Glomerular endothelial cell (primary cell): ENCODE data around the gene MOGAT3. TPM values are rescaled to one million over a fixed set of nuclear protein-coding genes. Genes with fewer than 3 reads are reported as not detected.
A peak's percentile ranks its signal among the peaks of the same experiment; 100 is the strongest.

Experiments
- DNase-seq: peaks from one replicate; pipeline ENCODE4 v3.0.0-alpha.2; 2011; ENCODE audit warnings: low read depth, low spot score; ENCODE audit errors: extremely low read depth
- total RNA-seq: library from RNA; depleted of rRNA; stranded (reverse); fragments of >200 nt; gene quantifications from 2 replicates; pipeline ENCODE4 v1.2.3, GENCODE V29; 2015

The MOGAT3 gene
- total RNA-seq, 1 donor from 2014 or later, result not detected

- DNase-seq, result no peak
Observed at GRCh38 chr7:101234636-101235035, 33.8 kb upstream of the MOGAT3 start.

- no peak for DNase-seq
Observed at GRCh38 chr7:101233907-101234547, 33.2 kb upstream of the MOGAT3 start.

- no peak for DNase-seq
Observed at GRCh38 chr7:101232141-101232850, 31.5 kb upstream of the MOGAT3 start.

GRCh38 chr7:101231644-101232043, 30.8 kb upstream of the MOGAT3 start:
- DNase-seq, result no peak

GRCh38 chr7:101226721-101227120, 25.9 kb upstream of the MOGAT3 start:
- no peak for DNase-seq

GRCh38 chr7:101225650-101226049, 24.8 kb upstream of the MOGAT3 start:
- no peak for DNase-seq

- DNase-seq, result no peak
Observed at GRCh38 chr7:101223528-101223927, 22.7 kb upstream of the MOGAT3 start.

- DNase-seq, result no peak
Observed at GRCh38 chr7:101222275-101222830, 21.5 kb upstream of the MOGAT3 start.

- DNase-seq, result no peak
Observed at GRCh38 chr7:101220295-101220694, 19.5 kb upstream of the MOGAT3 start.

GRCh38 chr7:101218236-101219125, 17.6 kb upstream of the MOGAT3 start:
- no peak for DNase-seq

GRCh38 chr7:101217388-101218235, 16.8 kb upstream of the MOGAT3 start, which contains the start of the genes PLOD3 and ZNHIT1:
TSS of gene PLOD3 (minus strand) at chr7:101217581. CDS start at chr7:101217274, 307 bp downstream.
TSS of gene ZNHIT1 (plus strand) at chr7:101218165. CDS start at chr7:101218196, 31 bp downstream.
- peak; percentile 96 for DNase-seq

GRCh38 chr7:101216860-101217387, 16.1 kb upstream of the MOGAT3 start:
- DNase-seq, result no peak

- DNase-seq, result no peak
Observed at GRCh38 chr7:101216001-101216859, 15.4 kb upstream of the MOGAT3 start.

GRCh38 chr7:101212014-101212413, 11.2 kb upstream of the MOGAT3 start:
- DNase-seq, result no peak

- DNase-seq, result no peak
Observed at GRCh38 chr7:101211501-101211900, 10.7 kb upstream of the MOGAT3 start.

- no peak for DNase-seq
Observed at GRCh38 chr7:101210143-101210542, 9.3 kb upstream of the MOGAT3 start.

GRCh38 chr7:101208794-101209193, 8.0 kb upstream of the MOGAT3 start:
- no peak for DNase-seq

GRCh38 chr7:101207459-101207858, 6.6 kb upstream of the MOGAT3 start:
- DNase-seq, result no peak

GRCh38 chr7:101206665-101207042, 5.8 kb upstream of the MOGAT3 start:
- no peak for DNase-seq
